Progenitor cell of endocrine pancreas (in vitro differentiated cells): ENCODE measurements around the gene C1RL. TPM values are rescaled to one million over a fixed set of nuclear protein-coding genes. Genes with fewer than 3 reads are reported as not detected.

Experiments
- DNase-seq: peaks from one replicate; pipeline ENCODE4 v3.0.0; 2021; ENCODE audit warnings: low spot score; ENCODE audit not compliant: unreplicated experiment
- H3K27ac Mint-ChIP-seq: 2 replicates; pipeline ENCODE4 v1.8.0; 2021; ENCODE audit warnings: mild to moderate bottlenecking, moderate library complexity, mixed read lengths
- H3K27me3 Mint-ChIP-seq: 2 replicates; pipeline ENCODE4 v1.8.0; 2021; ENCODE audit warnings: mixed read lengths
- H3K36me3 Mint-ChIP-seq: 2 replicates; pipeline ENCODE4 v1.8.0; 2022; ENCODE audit warnings: mixed read lengths; ENCODE audit not compliant: insufficient read depth
- H3K4me1 Mint-ChIP-seq: 2 replicates; pipeline ENCODE4 v1.8.0; 2021; ENCODE audit warnings: low read depth, mixed read lengths
- H3K4me3 Mint-ChIP-seq: 2 replicates; pipeline ENCODE4 v1.8.0; 2021; ENCODE audit warnings: low read depth, mild to moderate bottlenecking, moderate library complexity, mixed read lengths
- H3K9me3 Mint-ChIP-seq: 2 replicates; pipeline ENCODE4 v1.8.0; 2021; ENCODE audit warnings: low read depth, mixed read lengths
- total RNA-seq: library from RNA; stranded (reverse); gene quantifications from 2 replicates; pipeline ENCODE4 v1.2.1, GENCODE V29; 2021
- TF ChIP-seq, protein P1 (sequence below): fragments of 200-600 bp; sonication (generic); IDR thresholded peaks from one replicate; pipeline ENCODE4 v1.5.0; 2021; ENCODE audit warnings: antibody characterized with exemption, mild to moderate bottlenecking; ENCODE audit not compliant: unreplicated experiment

Gene C1RL
- total RNA-seq, 1 donor from 2014 or later: 95.9 TPM

DNA sequence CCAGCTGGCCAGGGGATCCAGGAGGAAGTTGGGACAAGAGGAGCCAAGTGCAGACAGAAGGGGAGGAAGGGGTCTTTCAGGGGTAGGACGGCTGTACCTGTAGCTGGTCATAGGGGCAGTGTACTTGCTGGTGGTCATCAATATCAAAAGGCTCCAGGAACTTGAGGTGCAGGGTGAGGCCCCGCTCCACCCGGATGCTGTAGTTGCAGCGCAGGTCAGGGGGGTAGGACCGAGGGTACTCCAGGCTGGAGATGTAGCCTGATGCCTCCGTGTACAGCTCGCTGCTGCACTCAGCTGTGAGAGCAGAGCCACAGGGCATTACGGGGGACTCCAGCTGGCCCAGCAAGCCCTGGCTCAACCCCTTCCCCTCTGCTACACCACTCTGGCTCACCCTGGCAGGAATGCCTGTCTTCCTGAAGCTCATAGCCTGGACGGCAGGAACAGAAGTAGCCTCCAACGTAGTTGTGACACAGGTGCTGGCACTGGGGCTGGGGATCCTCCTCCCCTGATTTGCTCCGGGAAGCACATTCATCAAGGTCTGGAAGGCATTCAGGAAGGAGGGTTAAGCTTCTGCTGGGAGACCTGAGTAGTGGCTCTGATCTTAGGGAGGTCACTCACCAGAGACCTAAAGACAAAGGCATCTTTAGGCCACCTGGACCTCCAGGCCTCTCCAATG lies 19.7 kb downstream of the C1RL start:
- Mint-ChIP-seq H3K27me3 (peaks cover 36% of the 10 kb centered on the region), H3K4me3 (no peak overlapping the region), H3K9me3 (no peaks in the 10 kb centered on the region), H3K36me3 (no peaks in the 10 kb centered on the region), H3K4me1 (peaks cover 4% of the 10 kb centered on the region), H3K27ac (no peak overlapping the region)
- DNase-seq: no peak
- TF ChIP-seq, protein P1, sequence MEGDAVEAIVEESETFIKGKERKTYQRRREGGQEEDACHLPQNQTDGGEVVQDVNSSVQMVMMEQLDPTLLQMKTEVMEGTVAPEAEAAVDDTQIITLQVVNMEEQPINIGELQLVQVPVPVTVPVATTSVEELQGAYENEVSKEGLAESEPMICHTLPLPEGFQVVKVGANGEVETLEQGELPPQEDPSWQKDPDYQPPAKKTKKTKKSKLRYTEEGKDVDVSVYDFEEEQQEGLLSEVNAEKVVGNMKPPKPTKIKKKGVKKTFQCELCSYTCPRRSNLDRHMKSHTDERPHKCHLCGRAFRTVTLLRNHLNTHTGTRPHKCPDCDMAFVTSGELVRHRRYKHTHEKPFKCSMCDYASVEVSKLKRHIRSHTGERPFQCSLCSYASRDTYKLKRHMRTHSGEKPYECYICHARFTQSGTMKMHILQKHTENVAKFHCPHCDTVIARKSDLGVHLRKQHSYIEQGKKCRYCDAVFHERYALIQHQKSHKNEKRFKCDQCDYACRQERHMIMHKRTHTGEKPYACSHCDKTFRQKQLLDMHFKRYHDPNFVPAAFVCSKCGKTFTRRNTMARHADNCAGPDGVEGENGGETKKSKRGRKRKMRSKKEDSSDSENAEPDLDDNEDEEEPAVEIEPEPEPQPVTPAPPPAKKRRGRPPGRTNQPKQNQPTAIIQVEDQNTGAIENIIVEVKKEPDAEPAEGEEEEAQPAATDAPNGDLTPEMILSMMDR: no peak

DNA sequence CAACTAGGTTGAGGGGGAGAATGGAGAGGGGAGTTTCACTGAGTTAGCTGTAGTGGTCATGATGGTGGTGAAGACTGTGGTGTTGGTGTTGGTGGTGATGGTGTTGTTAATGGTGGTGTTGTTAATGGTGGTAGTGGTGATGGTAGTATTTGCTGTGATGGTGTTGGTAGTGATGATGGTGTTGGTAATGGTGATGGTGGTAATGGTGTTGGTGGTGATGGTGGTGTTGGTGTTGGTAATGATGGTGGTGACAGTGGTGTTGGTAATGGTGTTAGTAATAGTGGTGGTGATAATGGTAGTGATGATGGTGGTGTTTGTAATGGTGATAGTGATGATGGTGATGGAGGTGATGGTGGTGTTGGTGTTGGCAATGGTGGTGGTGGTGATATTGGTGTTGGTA lies 25.9 kb downstream of the C1RL start:
- Mint-ChIP-seq H3K27me3 (peaks cover 2% of the 10 kb centered on the region), H3K9me3 (peaks cover 6% of the 10 kb centered on the region), H3K27ac (no peak overlapping the region), H3K4me1 (no peaks in the 10 kb centered on the region), H3K4me3 (no peak overlapping the region), H3K36me3 (peaks cover 4% of the 10 kb centered on the region)
- TF ChIP-seq, protein P1: no peak
- no peak for DNase-seq

GRCh38 chr12:7081037-7081436 lies 28.0 kb downstream of the C1RL start:
- peaks cover 6% of the 10 kb centered on the region for H3K9me3 Mint-ChIP-seq
- H3K27ac Mint-ChIP-seq: no peak overlapping the region
- H3K36me3 Mint-ChIP-seq: peaks cover 4% of the 10 kb centered on the region
- TF ChIP-seq, protein P1: no peak
- no peak for DNase-seq
- H3K4me1 Mint-ChIP-seq: no peaks in the 10 kb centered on the region
- H3K4me3 Mint-ChIP-seq: no peak overlapping the region
- H3K27me3 Mint-ChIP-seq: peaks cover 8% of the 10 kb centered on the region

GRCh38 chr12:7079826-7080125 lies 29.2 kb downstream of the C1RL start:
- TF ChIP-seq, protein P1: no peak
- Mint-ChIP-seq H3K9me3 (peaks cover 6% of the 10 kb centered on the region), H3K27ac (no peak overlapping the region), H3K4me1 (no peaks in the 10 kb centered on the region), H3K27me3 (peaks cover 14% of the 10 kb centered on the region), H3K4me3 (no peak overlapping the region), H3K36me3 (peaks cover 4% of the 10 kb centered on the region)
- no peak for DNase-seq

GRCh38 chr12:7078163-7078562 lies 30.9 kb downstream of the C1RL start:
- DNase-seq: no peak
- H3K36me3 Mint-ChIP-seq: peaks cover 2% of the 10 kb centered on the region
- no peaks in the 10 kb centered on the region for H3K4me1 Mint-ChIP-seq
- no peak overlapping the region for H3K27ac Mint-ChIP-seq
- H3K9me3 Mint-ChIP-seq: peaks cover 3% of the 10 kb centered on the region
- H3K27me3 Mint-ChIP-seq: peaks cover 18% of the 10 kb centered on the region
- TF ChIP-seq, protein P1: no peak
- no peak overlapping the region for H3K4me3 Mint-ChIP-seq
